Neural cell (in vitro differentiated cells): ENCODE data around the gene PLOD3.

Source experiments
- EP300 ChIP-seq: fragments of 450-650 bp; conservative IDR thresholded peaks from 2 replicates; pipeline ENCODE4 v1.6.1; 2014; ENCODE audit warnings: antibody characterized with exemption, mild to moderate bottlenecking, moderate library complexity; ENCODE audit not compliant: poor library complexity, severe bottlenecking
- EZH2 ChIP-seq: fragments of 200-600, 300-800 bp; shearing (Covaris generic), sonication (generic); IDR thresholded peaks from 2 replicates; pipeline ENCODE4 v1.6.1; 2014; ENCODE audit warnings: antibody characterized with exemption, low read length, borderline replicate concordance, mild to moderate bottlenecking; ENCODE audit not compliant: insufficient read depth, poor library complexity, severe bottlenecking
- POLR2AphosphoS5 ChIP-seq: IDR thresholded peaks from 2 replicates; pipeline ENCODE4 v1.6.1; 2012
- RAD21 ChIP-seq: fragments of 450-650 bp; conservative IDR thresholded peaks from 2 replicates; pipeline ENCODE4 v1.6.1; 2014; ENCODE audit warnings: antibody characterized with exemption, mild to moderate bottlenecking, moderate library complexity
- SMC3 ChIP-seq: fragments of 450-650 bp; conservative IDR thresholded peaks from 2 replicates; pipeline ENCODE4 v1.6.1; 2014; ENCODE audit warnings: antibody characterized with exemption, mild to moderate bottlenecking, moderate library complexity; ENCODE audit not compliant: poor library complexity
- TAF1 ChIP-seq: IDR thresholded peaks from 2 replicates; pipeline ENCODE4 v1.6.1; 2012; ENCODE audit warnings: low read depth
- TF ChIP-seq, protein P1 (sequence below): fragments of 450-650 bp; IDR thresholded peaks from 2 replicates; pipeline ENCODE4 v1.5.1; 2014; ENCODE audit warnings: antibody characterized with exemption, mild to moderate bottlenecking, moderate library complexity; ENCODE audit not compliant: poor library complexity, severe bottlenecking

DNA sequence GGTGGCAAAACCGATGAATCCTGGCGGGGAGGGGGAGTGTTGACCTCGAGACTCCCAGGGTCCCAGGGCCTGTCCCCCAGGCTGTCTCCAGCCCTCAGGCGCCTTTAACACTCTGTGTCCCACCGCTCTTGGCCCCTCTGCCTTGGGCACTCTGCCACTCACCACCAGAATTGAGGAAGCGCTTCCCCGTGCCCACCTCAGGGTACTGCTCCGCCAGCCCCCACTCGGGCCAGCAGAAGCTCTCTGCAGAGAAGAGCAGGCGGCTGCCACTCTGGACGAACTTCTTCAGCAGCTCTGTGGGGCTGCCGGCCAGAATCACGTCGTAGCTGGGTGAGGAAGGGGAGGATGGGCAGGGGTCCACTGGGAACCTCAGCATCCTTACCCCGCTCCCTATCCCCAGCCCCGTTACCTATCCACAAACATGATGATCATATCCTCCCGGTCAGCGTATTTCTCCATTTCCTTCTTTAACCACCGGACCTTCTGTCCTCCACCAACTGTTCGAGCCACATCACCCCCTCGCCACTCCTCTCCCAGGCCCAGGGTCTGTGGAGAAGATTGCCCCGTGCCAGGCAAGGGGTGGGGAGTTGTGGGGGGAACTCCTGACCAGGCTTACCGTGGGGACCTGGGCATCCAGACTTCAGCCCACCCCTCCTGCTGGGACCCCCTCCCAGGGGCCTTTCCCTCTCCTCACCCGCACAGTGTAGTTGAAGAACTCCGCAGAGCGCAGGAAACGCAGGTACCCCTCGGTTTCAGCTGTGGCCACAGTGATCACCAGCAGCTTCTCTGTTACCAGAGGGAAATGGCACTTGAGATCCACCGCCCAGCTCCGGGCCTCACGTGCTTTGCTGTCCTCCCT lies 1.2 kb downstream of the PLOD3 start:
- TF ChIP-seq, protein P1, sequence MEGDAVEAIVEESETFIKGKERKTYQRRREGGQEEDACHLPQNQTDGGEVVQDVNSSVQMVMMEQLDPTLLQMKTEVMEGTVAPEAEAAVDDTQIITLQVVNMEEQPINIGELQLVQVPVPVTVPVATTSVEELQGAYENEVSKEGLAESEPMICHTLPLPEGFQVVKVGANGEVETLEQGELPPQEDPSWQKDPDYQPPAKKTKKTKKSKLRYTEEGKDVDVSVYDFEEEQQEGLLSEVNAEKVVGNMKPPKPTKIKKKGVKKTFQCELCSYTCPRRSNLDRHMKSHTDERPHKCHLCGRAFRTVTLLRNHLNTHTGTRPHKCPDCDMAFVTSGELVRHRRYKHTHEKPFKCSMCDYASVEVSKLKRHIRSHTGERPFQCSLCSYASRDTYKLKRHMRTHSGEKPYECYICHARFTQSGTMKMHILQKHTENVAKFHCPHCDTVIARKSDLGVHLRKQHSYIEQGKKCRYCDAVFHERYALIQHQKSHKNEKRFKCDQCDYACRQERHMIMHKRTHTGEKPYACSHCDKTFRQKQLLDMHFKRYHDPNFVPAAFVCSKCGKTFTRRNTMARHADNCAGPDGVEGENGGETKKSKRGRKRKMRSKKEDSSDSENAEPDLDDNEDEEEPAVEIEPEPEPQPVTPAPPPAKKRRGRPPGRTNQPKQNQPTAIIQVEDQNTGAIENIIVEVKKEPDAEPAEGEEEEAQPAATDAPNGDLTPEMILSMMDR = no peak
- no peak for TF ChIP-seq TAF1
- no peak for TF ChIP-seq POLR2AphosphoS5
- TF ChIP-seq SMC3 = no peak
- TF ChIP-seq EP300 = no peak
- TF ChIP-seq RAD21 = no peak
- no peak for TF ChIP-seq EZH2
